PFSK-1 (cell line): ENCODE results near the gene CASZ1.

Experiments used
- FOXP2 ChIP-seq: optimal IDR thresholded peaks from 2 replicates; pipeline ENCODE3; 2011; ENCODE audit warnings: borderline replicate concordance, control low read depth, inconsistent platforms; ENCODE audit not compliant: insufficient read depth; ENCODE audit errors: extremely low read length, extremely low read depth
- POLR2AphosphoS5 ChIP-seq: IDR thresholded peaks from 2 replicates; pipeline ENCODE4 v1.6.1; 2012; ENCODE audit warnings: low read depth, mild to moderate bottlenecking, control low read depth, low read length, moderate library complexity
- SIN3A ChIP-seq: IDR thresholded peaks from 2 replicates; pipeline ENCODE4 v1.6.1; 2012; ENCODE audit warnings: mild to moderate bottlenecking, low read length, moderate library complexity, borderline replicate concordance; ENCODE audit not compliant: insufficient read depth
- TAF1 ChIP-seq: IDR thresholded peaks from 2 replicates; pipeline ENCODE4 v1.6.1; 2012; ENCODE audit warnings: low read length, control low read depth, borderline replicate concordance; ENCODE audit not compliant: insufficient read depth
- TF ChIP-seq, protein P1 (sequence below), 2 experiments: IDR thresholded peaks; 2 replicates each; pipeline versions ENCODE4 v1.6.1 to v1.8.0; 2011 to 2012; ENCODE audit warnings: low read depth in 2 of 2, low read length in 2 of 2, control low read depth in 1 of 2, inconsistent platforms in 1 of 2, mild to moderate bottlenecking in 1 of 2, moderate library complexity in 1 of 2; ENCODE audit not compliant: insufficient read depth in 1 of 2

CASZ1 gene

DNA sequence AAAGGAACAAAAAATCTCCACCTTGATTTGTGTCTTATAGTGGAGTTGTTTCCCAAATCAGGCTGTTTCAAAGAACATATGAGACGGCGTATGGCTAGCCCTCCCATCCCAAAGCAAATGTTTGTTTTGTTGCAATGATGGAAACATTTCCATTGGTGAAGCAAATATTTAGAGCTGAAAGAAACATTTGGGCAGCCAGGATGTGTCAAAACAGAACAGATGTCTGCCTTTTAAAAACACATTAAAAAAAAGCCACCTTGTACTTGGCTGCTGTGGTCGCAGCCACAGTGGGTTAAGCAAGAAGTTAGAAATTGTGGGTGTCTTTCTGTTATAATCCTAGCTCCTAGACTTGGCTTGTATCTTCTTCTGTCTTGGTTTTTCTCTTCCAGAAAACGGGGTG is 205.4 kb downstream of the CASZ1 start:
- TF ChIP-seq, protein P1, sequence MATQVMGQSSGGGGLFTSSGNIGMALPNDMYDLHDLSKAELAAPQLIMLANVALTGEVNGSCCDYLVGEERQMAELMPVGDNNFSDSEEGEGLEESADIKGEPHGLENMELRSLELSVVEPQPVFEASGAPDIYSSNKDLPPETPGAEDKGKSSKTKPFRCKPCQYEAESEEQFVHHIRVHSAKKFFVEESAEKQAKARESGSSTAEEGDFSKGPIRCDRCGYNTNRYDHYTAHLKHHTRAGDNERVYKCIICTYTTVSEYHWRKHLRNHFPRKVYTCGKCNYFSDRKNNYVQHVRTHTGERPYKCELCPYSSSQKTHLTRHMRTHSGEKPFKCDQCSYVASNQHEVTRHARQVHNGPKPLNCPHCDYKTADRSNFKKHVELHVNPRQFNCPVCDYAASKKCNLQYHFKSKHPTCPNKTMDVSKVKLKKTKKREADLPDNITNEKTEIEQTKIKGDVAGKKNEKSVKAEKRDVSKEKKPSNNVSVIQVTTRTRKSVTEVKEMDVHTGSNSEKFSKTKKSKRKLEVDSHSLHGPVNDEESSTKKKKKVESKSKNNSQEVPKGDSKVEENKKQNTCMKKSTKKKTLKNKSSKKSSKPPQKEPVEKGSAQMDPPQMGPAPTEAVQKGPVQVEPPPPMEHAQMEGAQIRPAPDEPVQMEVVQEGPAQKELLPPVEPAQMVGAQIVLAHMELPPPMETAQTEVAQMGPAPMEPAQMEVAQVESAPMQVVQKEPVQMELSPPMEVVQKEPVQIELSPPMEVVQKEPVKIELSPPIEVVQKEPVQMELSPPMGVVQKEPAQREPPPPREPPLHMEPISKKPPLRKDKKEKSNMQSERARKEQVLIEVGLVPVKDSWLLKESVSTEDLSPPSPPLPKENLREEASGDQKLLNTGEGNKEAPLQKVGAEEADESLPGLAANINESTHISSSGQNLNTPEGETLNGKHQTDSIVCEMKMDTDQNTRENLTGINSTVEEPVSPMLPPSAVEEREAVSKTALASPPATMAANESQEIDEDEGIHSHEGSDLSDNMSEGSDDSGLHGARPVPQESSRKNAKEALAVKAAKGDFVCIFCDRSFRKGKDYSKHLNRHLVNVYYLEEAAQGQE (IDR thresholded peaks at IDR 0.05; ENCODE audit: insufficient read depth in 1 of 2, low read depth in 2 of 2, low read length in 2 of 2): no peak
- TF ChIP-seq POLR2AphosphoS5 (no peak), SIN3A (no peak)

DNA sequence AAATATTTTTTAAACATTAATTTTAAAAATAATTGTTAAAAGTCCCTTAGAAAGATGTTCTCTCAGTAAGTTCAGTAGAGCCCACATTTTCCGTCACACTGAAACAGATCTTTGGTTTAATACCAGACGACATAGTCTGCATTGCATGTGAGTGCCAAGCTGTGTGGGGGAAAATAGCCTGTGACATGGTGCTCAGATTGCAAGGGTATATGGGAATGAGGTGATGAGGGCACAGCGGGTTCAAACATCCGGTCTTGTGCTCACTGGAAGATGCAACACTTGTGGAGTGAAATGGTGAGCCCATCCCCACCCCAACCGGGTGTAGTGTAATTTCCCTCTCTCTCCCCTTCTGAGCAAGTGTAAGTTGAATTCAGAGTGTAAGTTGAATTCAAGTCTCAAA is 207.4 kb downstream of the CASZ1 start:
- no peak for TF ChIP-seq TAF1

DNA sequence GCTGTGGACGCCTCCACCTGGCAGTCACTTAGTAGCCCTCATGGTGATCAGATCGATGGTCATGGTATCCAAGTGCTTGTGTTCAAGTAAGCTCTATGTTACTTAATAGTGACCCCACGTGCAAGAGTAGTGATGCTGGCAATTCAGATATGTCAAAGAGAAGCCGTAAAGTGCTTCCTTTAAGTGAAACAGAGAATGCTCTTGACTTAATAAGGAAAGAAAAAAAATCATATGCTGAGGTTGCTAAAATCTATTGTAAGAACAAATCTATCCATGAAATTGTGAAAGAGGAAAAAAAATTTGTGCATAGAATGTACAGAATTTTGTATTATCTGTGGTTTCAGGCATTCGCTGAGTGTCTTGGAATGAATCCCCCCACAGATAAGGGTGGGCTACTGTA is 207.8 kb downstream of the CASZ1 start:
- TF ChIP-seq TAF1: no peak
- TF ChIP-seq FOXP2: no peak
- no peak for TF ChIP-seq POLR2AphosphoS5
- TF ChIP-seq, protein P1 (IDR thresholded peaks at IDR 0.05; ENCODE audit: insufficient read depth in 1 of 2, low read depth in 2 of 2, low read length in 2 of 2): no peak
- no peak for TF ChIP-seq SIN3A
